DMS114 treated with DMSO at 0.1 percent for 48 hours (cell line): Measurements from ENCODE around the gene SYT15.
"Not testable (repeated sequence)": the region's sequence is repeated elsewhere in the genome, so short reads cannot be mapped to it uniquely, and the experiment has no call there.

Experiments used
- DNase-seq: peaks from one replicate; lab custom pipeline; 2025; ENCODE audit not compliant: unreplicated experiment; lab: John Stamatoyannopoulos, UW

The SYT15 gene

DNA sequence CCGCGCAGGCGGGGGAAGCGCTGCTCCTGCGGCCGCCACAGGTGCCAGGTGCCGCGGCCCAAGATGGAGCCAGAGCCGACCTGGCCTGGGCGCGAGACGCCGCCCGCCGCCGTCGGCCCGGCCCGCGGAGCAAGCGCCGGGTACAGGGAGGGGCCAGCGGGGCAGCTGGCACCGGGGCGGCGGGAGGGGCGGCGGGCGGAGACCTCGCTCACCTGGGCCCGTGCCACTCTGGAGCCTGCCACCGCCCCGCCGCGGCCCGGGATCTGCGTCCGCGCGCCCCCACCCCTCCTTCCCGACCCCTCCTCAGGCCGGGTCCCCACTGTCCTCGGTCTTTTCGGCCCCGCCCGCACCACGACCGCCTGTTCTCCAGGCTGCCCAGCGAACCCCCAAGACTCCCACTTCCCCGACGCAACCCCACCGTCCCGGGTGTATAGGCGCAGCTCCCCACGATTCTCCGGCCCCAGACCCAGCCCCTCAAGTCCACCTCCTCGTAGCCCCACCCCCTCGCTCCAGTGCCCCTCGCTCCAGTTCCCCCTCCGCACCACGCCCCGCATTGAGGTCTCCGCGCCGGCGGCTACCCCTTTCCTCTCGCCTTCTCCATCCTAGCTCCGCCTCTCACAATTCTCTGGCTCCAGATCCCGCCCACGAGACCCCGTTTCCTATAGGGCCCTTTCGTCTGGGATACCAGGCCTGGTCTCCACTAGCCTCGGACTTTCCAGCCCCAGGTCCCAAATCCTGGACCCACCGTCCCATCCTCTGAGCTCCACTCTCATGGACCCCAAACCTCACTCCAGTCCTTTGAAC lies 22.2 kb upstream of the SYT15 start, which contains the start of gene GPRIN2:
Gene GPRIN2 (minus strand): TSS at position 144 of the 804 bp plus-strand sequence. CDS start 5,922 bp downstream, outside the sequence.
- no peak for DNase-seq

DNA sequence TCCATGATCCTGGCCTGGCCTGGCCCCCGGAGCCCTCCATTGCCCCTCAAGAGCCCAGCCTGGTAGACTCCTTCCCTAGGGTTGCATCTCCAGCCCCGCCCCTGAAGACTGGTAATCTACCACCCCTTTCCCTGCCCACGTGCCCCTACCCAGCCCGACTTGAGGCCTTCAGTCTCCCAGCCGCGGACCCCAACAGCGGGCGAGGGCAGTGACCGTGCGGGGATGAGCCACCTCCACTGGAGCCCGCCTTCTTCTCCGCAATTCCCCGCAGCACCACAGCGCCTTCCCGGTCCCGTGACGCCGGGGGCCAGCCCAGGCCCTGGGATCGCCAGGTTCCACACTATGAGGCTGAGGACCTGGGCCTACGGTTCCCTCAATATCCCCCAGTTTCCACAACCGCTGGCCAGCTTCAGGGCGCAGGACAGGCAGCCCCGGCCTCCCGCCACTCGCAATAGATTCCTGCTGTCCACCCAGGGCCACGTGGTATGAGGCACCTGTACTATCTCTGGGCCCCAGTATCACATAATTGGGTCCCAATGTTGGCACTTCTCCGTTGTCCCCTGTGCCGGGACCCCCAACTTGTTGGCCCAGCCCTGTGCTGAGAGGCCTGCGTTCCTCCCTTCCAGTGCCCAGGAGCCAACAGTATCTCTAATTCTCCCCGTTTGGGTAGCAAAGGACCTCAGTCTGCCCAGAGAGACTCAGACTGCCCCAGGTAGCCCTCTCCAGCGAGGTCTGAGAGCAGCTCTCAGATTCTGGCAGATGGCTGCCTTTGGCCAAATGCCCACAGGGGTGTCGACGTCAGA lies 21.4 kb upstream of the SYT15 start:
- no peak for DNase-seq

DNA sequence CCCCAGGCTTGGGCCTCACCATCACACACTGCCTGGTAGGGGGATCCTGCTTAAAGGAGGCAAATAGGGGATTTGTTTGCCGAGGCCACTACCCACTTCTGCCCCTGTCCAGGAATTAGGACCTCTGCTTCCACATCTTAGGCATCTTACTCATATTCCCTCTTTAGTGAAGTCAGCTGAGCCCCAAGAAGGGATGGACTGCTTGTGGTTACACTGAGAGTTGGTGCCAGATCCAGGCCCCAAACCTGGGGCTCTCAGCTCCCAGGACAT lies 20.9 kb upstream of the SYT15 start:
- no peak for DNase-seq

DNA sequence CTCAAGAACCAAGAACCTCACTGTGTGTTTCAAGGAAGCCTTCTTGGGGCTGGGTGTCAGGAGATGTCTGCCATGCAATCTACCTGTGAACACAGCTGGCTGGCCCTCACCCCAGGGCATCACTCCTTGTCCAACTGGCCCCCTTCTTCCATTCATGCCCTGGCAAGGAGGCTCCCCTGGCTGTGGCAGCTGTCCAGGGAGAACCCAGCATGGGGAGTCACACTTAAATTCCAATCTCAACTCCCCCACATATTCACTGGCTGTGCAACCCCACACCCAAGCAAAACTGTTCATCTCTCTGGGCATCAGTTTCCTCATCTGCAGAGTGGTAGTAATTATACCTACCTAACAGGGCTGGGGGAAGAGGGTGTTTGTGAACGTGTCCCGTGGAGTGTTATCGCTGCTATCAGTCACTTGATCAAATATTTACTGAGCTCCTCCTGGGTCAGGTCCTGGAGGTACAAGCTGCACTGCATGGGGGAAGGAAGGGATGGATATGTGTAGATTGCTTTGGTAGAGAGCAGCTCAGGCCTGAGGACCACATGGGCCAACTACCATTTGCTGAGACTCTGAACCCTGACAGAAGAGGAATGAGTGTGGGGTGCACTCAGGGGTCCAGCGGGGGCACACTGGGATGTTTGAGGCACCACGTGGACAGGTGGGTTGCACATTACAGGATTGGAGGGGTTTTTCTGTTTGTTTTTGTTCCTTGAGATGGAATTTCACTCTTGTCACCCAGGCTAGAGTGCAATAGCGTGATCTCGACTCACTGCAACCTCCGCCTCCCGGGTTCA lies 20.3 kb upstream of the SYT15 start:
- DNase-seq = no peak

DNA sequence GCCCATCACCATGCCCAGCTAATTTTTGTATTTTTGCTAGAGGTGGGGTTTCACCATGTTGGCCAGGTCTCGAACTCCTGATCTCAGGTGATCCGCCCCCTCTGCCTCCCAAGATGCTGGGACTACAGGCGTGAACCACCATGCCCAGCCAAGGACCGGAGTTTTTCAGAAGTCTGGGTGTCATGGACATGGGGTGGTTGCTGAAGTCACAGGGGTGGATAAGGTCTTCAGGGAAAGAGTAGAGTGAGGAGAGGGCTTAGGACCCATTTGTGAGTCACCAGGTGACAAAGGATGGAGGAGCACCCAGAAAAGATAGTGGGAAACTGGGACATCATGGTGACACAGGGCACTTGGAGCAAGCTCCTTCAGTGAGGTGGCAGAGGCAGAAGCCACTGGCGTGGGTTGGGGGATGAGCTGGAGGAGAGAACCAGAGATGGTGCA lies 19.7 kb upstream of the SYT15 start:
- DNase-seq = no peak

DNA sequence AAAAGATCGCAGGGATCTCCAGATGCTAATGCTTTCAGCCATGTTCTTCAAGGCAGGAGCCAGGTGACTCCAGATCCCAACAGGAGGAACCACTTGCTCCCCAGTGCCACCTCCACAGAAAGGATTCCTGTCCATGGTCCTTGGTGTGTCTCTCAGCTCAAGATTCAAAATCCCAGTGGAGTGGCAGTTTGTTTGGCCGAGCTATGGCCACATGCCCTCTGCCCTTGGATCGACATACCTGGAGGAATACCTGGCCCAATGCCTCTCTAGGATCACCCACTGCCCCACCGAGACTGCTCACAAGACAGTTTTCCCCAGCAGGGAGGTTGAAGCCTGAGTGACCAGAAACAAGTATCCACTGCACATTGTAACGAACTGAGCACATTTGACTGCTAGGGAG lies 18.5 kb upstream of the SYT15 start:
- DNase-seq = no peak

DNA sequence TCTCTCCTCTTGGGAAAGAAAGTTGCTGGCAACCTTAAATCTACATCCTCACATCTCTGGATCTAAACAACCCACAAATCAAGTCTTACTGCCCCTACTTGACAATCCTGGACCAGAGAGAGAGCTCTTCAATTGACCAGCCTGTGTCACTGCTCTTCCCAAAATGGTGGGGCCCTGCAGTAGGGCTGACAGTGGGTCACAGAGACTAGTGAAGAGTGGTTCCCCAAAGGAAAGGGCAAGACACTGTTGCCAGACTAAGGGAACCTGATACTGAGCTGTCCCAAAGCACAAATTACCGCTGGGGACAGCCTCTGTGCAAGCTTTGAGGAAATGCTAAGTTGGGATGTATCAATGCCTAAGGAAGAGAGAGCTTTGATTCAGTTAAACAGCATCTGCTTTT lies 18.0 kb upstream of the SYT15 start:
- DNase-seq = no peak

DNA sequence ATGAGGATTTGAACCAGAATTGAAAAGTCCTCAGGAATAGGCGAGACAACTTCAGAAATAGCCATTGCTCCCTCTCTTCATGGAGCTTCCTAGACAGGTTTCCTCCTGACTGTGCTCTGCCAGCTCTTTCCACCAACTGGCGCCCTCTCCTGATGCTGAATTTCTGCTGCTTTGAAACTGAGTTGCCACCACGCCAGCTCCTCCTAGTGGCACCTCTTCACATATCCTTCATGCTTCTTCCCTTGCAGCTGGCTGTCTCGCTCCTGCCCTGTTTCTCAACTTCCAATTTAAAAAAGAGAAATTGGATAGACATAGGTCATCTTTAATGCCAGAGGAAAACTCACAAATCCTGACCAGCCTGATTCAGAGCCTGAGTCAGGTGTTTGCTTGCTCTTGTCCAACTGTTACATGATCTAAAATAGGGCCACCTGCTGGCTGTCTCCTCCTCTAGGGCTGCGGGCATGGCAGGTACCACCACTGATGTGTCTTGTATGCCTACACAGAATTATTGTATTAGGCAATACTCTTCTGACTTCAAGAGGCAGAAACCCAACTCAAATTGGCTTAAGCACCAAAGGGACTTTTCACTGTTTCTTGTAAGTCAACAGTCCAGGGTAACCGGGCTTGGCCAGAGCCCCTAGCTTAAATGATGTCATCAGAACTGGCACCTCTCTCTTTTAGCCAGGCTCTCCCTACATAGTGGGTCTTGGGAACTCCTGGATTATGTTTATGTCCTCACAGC lies 13.2 kb upstream of the SYT15 start:
- DNase-seq = peak; percentile 74

DNA sequence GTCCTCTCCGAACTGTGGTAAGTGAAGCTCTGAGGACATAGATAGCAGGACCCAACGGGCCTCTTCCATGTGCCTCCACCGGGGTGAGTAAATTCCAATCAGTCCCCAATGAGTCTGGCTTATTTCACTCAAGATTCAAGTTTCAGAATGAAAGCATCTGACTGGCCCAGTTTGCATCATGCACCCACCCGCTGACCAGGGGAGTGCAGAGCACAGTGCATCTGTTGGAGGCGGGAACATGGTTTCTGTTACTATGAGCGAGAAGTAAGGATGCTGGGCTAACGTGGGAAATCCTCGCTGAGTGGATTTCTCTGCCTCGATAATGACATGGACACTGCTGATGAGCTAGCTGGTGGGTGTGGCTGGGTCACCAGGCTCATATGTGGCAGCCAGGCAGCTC lies 11.8 kb upstream of the SYT15 start:
- DNase-seq = not testable (repeated sequence)

DNA sequence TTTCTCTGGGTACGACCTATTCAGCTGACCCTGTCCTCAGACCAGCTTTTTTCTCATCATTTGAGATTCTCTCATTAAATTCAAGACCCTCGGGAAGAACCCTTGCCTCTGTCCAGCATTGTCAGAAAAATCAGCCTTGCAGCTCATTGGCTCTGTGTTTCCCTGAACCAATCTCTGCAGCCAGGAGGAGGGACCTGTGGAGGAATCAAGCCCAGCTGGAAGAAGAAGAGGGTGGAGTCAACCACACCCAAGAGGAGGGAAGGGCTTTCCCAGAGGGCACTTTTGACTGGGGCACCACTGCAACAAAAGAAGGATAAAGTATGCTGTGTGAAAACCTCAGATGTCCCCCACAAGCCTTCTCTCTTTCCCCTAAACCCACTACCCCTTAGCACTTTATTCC lies 8.3 kb upstream of the SYT15 start:
- not testable (repeated sequence) for DNase-seq

DNA sequence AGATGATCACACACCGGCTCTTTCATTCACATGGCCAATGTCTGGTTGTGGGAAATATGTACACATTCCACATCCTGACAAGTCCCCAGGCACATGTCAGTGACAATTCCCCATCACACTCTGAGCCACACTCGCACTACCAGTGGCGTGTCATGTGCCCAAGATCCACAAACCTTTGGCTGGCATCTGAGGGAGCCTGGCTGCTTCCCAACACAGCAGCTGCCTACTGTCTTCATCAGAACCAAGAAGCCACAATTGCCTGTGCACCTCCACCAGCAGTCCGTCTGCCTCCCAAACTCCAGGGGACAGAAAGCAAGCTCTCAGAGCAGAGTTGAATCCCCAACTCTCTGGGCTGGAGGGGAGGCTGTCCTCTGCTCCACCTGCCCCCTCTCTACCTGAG lies 6.2 kb upstream of the SYT15 start:
- not testable (repeated sequence) for DNase-seq

DNA sequence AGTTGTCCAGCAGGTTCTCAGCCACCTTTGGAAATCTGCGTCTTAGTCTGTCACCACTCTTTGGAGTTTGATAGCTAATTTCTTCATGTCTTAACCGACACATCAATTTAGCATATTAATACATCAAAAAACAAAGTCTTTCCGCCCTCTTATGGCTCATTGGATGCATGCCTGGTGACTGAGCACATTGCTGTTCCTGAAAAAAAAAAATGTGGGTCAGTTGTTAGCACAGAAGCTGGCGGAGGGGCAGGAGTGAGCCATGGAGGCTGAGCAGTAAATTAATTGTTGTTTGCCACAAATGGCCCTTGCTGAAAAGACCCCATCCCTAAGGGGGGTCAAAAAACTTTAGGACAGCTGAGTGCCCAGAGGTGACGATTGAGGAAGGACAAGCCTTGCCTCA lies 5.6 kb upstream of the SYT15 start:
- not testable (repeated sequence) for DNase-seq

DNA sequence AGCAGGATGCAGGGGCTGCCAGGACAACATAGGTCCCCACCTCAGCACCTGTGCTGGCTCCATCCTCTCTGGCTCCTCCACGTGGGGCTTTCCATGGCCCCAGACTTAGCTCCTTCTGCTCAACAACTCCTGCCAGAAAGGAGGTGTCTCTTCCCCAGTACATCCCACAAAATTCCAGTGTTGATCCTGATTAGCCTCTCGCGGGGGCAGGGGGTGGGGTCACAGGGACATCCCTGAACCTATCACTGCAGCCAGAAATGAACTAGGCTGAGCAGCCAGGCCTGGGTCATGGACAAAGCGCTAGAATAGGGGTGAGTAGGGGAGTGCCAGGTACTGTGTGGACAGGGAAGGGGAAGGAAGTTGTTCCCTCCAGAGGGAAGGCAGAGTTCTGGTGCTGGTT lies 5.0 kb upstream of the SYT15 start:
- not testable (repeated sequence) for DNase-seq

DNA sequence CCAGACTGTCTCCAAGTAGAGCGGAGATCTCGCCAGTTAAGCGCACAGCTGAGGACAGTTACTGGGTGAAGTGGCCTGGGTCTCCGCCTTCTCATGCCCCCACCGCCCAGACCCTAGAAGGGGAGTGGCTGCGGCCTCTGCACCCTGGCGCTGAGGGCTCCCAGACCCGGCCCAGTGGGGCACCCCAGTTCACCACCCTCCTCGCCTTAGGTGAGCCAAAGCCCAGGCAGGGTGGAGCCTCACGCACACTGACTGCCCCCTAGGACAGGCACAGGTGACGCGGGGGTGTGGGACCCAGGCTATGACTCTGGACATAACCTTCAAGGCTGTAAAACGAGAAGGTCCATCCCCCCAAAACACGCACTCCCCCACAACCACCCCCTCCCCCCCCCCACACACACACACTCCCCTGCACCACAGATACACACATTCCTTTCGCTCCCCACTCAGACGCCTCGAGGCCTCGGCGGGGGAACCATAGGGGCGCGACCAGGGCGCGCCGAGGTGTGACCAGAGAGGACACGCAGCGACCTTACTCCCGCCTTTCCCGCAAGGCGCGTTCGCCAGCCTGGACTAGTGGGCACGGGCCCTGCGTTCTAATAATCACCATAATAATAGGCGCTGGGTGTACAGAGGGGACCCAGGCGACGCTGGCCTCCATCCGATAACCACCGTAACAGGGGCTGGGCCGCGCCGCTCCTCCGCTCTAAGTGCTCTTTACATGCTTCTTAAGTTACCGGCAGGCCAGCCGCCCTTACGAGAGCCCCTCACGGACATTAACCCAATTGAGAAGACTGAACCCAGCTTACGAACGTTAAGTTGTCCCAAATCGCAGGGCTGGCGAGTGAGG lies 1.1 kb upstream of the SYT15 start:
- not testable (repeated sequence) for DNase-seq

DNA sequence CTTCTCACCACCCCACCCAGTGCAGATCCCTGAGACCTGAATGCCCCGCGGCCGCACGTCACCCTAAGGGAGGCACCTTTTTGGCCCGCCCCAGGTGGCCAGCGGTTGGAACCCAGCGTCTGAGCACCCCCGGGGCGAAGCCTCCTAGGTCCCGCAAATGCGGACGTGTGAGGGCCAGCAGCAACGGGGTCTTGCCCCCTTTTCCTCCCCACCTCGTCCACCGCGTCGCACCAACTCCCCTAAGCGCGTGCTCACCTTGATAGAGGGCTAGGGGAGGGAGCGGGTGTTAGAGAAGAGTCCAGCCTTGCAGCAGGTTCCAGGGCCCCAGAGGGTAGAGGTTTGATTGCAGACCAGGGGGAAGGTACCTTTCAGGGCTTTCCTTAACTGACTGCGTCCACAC lies 450 bp downstream of the SYT15 start:
- DNase-seq = not testable (repeated sequence)

DNA sequence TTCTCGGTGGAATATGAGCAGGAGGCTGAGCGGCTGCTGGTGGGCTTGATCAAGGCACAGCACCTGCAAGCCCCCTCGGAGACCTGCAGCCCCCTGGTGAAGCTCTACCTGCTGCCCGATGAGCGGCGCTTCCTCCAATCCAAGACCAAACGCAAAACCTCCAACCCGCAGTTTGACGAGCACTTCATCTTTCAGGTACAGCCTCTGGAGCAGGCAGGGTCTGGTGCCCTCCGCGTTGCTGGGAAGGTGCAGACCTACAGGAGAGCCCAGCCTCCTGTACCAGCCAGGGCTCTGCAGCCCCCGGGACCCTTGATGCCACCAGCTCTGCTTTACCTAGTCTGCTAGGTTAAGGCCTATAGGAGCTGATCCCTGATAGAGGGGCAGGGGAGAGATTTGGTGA lies 3.1 kb downstream of the SYT15 start:
- not testable (repeated sequence) for DNase-seq

DNA sequence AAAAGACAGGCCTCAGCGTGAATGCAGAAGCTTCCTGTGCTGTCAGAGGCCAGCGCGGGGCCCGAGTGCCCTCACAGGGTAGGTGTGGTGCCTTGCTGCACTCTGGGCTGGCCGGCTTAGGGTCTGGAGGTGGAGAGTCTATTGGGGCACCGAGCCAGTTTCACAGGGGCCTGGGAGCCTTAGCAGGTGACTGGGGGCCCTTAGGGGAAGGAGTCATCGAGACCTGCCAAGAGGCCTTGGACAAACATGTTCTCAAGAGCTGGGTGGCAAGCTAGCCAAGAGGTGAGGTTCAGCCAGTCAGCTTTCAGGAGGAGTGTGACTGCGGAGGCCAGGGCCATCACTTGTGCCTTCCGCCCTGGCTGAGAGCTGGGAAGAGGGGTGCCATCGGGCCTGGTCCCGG lies 3.6 kb downstream of the SYT15 start:
- not testable (repeated sequence) for DNase-seq

DNA sequence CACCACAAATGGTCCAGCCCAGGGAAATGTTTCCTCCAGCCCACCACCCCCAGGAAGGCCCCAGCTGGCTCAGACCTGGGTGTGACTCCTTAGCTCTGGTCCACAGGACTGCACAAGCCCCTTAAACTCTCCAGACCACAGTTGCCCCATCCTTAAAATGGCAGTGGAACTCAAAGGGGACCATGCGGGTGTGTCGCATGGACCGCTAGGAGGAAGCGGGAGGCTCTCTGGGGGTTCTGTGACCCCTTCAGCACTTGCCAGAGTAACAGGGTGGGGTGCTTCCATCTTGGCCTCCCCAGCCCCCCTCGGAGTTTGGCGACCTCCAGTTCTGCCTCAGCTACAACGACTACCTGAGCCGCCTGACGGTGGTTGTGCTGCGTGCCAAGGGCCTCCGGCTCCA lies 5.3 kb downstream of the SYT15 start:
- DNase-seq = not testable (repeated sequence)

DNA sequence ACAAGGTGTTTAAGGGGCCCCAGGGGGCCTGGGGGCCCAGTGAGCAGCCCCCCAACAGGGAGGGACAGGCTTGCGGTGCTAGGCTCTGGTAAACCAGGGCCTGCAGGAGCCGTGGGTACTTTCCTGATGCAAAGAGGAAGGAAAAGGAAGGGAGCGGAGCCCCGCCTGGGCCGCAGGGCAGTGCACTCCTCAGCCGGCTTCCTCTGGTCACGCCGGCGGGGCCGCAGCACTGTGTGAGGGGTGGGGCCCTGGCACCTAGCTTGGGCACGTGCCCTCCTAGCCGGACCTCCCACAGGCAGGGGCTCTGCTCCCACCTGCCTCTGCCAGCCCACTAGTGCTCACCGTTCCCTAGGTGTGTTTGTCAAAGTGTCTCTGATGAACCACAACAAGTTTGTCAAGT lies 6.3 kb downstream of the SYT15 start:
- DNase-seq = not testable (repeated sequence)

DNA sequence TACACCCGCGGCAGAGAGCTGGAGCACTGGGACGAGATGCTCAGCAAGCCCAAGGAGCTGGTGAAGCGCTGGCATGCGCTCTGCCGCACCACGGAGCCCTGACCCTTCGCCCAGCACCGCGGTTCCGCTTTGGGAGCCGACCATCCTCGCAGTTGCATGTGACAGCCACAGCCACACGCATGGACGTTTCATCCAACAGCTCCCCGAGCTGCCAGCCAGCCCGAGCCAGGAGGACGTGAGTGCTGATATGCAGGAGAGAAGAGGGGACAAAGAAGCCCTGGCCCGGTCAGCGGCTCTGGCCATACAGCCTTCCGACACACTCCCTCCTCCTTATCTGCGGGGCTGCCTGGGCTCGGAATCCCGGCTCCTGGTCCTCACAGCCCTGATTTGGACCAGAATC lies 8.6 kb downstream of the SYT15 start:
- DNase-seq = not testable (repeated sequence)
